Fibroblast of mammary gland (primary cell): Measurements from ENCODE around the gene CAMK2G.
A peak's percentile ranks its signal among the peaks of the same experiment; 100 is the strongest.

Experiments used
- DNase-seq: peaks from one replicate; pipeline ENCODE4 v3.0.0-alpha.2; 2010; ENCODE audit warnings: low read depth
- H3K4me3 ChIP-seq: 2 replicates; pipeline ENCODE4 v1.5.1; 2011; ENCODE audit warnings: low read depth, mild to moderate bottlenecking, low read length, moderate library complexity; ENCODE audit not compliant: control insufficient read depth
- CTCF ChIP-seq: conservative IDR thresholded peaks from 2 replicates; pipeline ENCODE4 v1.5.1; 2011; ENCODE audit warnings: low read depth, low read length, inconsistent platforms; ENCODE audit not compliant: control insufficient read depth, insufficient read depth

The CAMK2G gene

GRCh38 chr10:73840403-73841060 lies 33.8 kb downstream of the CAMK2G start:
- no peak for TF ChIP-seq CTCF
- no peak overlapping the region for H3K4me3 ChIP-seq
- DNase-seq = no peak

- H3K4me3 ChIP-seq = no peak overlapping the region
- DNase-seq = no peak
- TF ChIP-seq CTCF = no peak
Measured at GRCh38 chr10:73840056-73840402, 34.3 kb downstream of the CAMK2G start.

- DNase-seq = no peak
- no peak overlapping the region for H3K4me3 ChIP-seq
- no peak for TF ChIP-seq CTCF
Measured at GRCh38 chr10:73839276-73839966, 34.9 kb downstream of the CAMK2G start.

GRCh38 chr10:73838827-73839226 lies 35.5 kb downstream of the CAMK2G start:
- H3K4me3 ChIP-seq = no peak overlapping the region
- DNase-seq = peak; percentile 66
- no peak for TF ChIP-seq CTCF

- DNase-seq = no peak
- no peak overlapping the region for H3K4me3 ChIP-seq
- no peak for TF ChIP-seq CTCF
Measured at GRCh38 chr10:73838008-73838567, 36.3 kb downstream of the CAMK2G start.

GRCh38 chr10:73837072-73837471 lies 37.3 kb downstream of the CAMK2G start:
- no peak overlapping the region for H3K4me3 ChIP-seq
- peak; percentile 79 for DNase-seq
- TF ChIP-seq CTCF = no peak
